Measurements from ENCODE around the gene ARMCX2. TPM values are rescaled to one million over a fixed set of nuclear protein-coding genes. Genes with fewer than 3 reads are reported as not detected.

The ARMCX2 gene
- total and polyA plus RNA-seq, 2 of the 4 experiments (the other 2 are of a cell fraction), result 63.6 to 109 TPM

DNA sequence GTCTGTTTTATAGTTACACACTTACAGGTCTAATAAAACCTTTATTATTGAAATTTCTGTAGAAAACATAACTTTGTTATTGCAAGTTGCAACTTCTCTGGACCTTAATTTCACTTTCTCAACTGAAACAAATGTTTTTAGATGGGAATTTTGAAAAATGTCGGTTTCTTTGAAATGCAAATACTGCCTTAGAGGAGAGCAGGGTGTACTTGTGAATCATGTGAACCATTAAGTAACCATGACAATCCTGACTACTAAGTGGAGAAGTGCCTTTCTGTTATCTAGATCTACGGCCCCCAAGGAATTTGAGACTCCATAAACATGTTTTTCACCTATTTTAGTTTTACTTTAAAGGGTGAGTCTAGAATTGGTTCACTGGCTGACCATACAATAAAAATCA lies 8.5 kb upstream of the ARMCX2 start:
- Histone ChIP-seq H3K36me3 (ENCODE audit: control insufficient read depth, insufficient read depth, low read length) (no peaks in the 10 kb centered on the region), H4K20me1 (ENCODE audit: insufficient read depth, low read length) (no peaks in the 10 kb centered on the region), H3K18ac (ENCODE audit: low read depth, low read length) (no peak overlapping the region), H3K56ac (ENCODE audit: extremely low read depth, insufficient read depth, low read length) (no peak overlapping the region), H3K4me2 (ENCODE audit: low read depth, low read length) (no peak overlapping the region), H3K4ac (ENCODE audit: low read depth, low read length) (no peak overlapping the region), H2AK5ac (ENCODE audit: low read depth, low read length) (no peak overlapping the region), H4K91ac (ENCODE audit: insufficient read depth, low read depth, low read length) (no peak overlapping the region), H2BK5ac (ENCODE audit: low read depth, low read length, poor library complexity, severe bottlenecking) (no peak overlapping the region), H2BK20ac (ENCODE audit: low read depth, low read length) (no peak overlapping the region), H2BK15ac (ENCODE audit: low read depth, low read length) (no peak overlapping the region), H3K23ac (ENCODE audit: low read depth, low read length) (no peak overlapping the region), H4K5ac (ENCODE audit: low read depth, low read length) (no peak overlapping the region), H3K9ac (ENCODE audit: low read depth, low read length) (no peak overlapping the region), H3K9me3 (ENCODE audit: control insufficient read depth, insufficient read depth, low read length) (no peaks in the 10 kb centered on the region), H3K27ac (ENCODE audit: insufficient read depth, low read length) (no peak overlapping the region), H3K4me1 (ENCODE audit: control insufficient read depth, insufficient read depth, low read length) (no peaks in the 10 kb centered on the region), H3K27me3 (ENCODE audit: control insufficient read depth, insufficient read depth, low read length) (peaks cover 21% of the 10 kb centered on the region), H3K9me1 (ENCODE audit: insufficient read depth, low read length) (no peaks in the 10 kb centered on the region), H2AFZ (replicated peaks; ENCODE audit: low read length, poor library complexity) (no peak overlapping the region), H3K14ac (replicated peaks; ENCODE audit: low read depth, low read length) (no peak overlapping the region), H4K8ac (ENCODE audit: low read depth in 2 of 2, low read length in 2 of 2) (no peak overlapping the region), H2BK120ac (ENCODE audit: low read depth, low read length) (no peak overlapping the region), H3K4me3 (ENCODE audit: insufficient read depth, low read depth, low read length) (no peak overlapping the region), H3K79me1 (ENCODE audit: low read depth in 1 of 2, low read length in 2 of 2) (no peaks in the 10 kb centered on the region), H2AK9ac (replicated peaks; ENCODE audit: low read depth, low read length, poor library complexity) (no peak overlapping the region)
- TF ChIP-seq, protein P1, sequence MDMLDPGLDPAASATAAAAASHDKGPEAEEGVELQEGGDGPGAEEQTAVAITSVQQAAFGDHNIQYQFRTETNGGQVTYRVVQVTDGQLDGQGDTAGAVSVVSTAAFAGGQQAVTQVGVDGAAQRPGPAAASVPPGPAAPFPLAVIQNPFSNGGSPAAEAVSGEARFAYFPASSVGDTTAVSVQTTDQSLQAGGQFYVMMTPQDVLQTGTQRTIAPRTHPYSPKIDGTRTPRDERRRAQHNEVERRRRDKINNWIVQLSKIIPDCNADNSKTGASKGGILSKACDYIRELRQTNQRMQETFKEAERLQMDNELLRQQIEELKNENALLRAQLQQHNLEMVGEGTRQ (IDR thresholded peaks at IDR 0.05; ENCODE audit: low read depth, low read length), result no peak
- TF ChIP-seq MXI1 (IDR thresholded peaks at IDR 0.05; ENCODE audit: borderline replicate concordance, low read depth, low read length) (no peak), MAZ (IDR thresholded peaks at IDR 0.05; ENCODE audit: borderline replicate concordance, low read depth, low read length) (no peak), BHLHE40 (IDR thresholded peaks at IDR 0.05; ENCODE audit: low read depth, low read length) (no peak), RAD21 (IDR thresholded peaks at IDR 0.05; ENCODE audit: low read length) (no peak), FOS (IDR thresholded peaks at IDR 0.05; ENCODE audit: low read depth, low read length) (no peak), CEBPB (IDR thresholded peaks at IDR 0.05; ENCODE audit: low read depth, low read length) (no peak), RFX5 (IDR thresholded peaks at IDR 0.05; ENCODE audit: low read depth, low read length) (no peak), NFE2L2 (IDR thresholded peaks at IDR 0.05; ENCODE audit: low read depth, low read length) (no peak), RCOR1 (IDR thresholded peaks at IDR 0.05; ENCODE audit: insufficient replicate concordance, low read length) (no peak), MAFK (IDR thresholded peaks at IDR 0.05; ENCODE audit: low read depth, low read length) (no peak), CHD1 (IDR thresholded peaks at IDR 0.05; ENCODE audit: low read depth, low read length) (no peak), SMC3 (IDR thresholded peaks at IDR 0.05; ENCODE audit: low read depth, low read length) (no peak), POLR2A (IDR thresholded peaks at IDR 0.05; ENCODE audit: low read depth, low read length) (no peak)
- TF ChIP-seq, protein P2, sequence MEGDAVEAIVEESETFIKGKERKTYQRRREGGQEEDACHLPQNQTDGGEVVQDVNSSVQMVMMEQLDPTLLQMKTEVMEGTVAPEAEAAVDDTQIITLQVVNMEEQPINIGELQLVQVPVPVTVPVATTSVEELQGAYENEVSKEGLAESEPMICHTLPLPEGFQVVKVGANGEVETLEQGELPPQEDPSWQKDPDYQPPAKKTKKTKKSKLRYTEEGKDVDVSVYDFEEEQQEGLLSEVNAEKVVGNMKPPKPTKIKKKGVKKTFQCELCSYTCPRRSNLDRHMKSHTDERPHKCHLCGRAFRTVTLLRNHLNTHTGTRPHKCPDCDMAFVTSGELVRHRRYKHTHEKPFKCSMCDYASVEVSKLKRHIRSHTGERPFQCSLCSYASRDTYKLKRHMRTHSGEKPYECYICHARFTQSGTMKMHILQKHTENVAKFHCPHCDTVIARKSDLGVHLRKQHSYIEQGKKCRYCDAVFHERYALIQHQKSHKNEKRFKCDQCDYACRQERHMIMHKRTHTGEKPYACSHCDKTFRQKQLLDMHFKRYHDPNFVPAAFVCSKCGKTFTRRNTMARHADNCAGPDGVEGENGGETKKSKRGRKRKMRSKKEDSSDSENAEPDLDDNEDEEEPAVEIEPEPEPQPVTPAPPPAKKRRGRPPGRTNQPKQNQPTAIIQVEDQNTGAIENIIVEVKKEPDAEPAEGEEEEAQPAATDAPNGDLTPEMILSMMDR (conservative IDR thresholded peaks at IDR 0.05; ENCODE audit: low read depth, low read length), result no peak
- TF ChIP-seq, protein P3, sequence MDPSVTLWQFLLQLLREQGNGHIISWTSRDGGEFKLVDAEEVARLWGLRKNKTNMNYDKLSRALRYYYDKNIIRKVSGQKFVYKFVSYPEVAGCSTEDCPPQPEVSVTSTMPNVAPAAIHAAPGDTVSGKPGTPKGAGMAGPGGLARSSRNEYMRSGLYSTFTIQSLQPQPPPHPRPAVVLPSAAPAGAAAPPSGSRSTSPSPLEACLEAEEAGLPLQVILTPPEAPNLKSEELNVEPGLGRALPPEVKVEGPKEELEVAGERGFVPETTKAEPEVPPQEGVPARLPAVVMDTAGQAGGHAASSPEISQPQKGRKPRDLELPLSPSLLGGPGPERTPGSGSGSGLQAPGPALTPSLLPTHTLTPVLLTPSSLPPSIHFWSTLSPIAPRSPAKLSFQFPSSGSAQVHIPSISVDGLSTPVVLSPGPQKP (IDR thresholded peaks at IDR 0.05; ENCODE audit: borderline replicate concordance, low read depth, low read length), result no peak
- no TSS peak for BruUV-seq (replicated peaks)
- ChIA-PET CTCF (no interaction called here), POLR2A (ENCODE audit: unreplicated experiment) (no interaction called here)
- ATAC-seq (ENCODE audit: low read depth) (no peak), DNase-seq (no peak)
- intact Hi-C loops (cut with micrococcal nuclease), result no loop called here
- no CpG with 5 or more reads among the region's 2 CpGs for WGBS, 2 experiments (ENCODE audit: extremely low coverage in 2 of 2, insufficient read length in 1 of 2)
- in situ Hi-C loops (cut with MboI; ENCODE audit: low sequenced_read_pairs), result no loop called here
- dilution Hi-C loops (cut with HindIII; ENCODE audit: low sequenced_read_pairs, unreplicated experiment), result no loop called here

Data from IMR-90 (cell line).